Measurements from ENCODE around the gene GINM1. TPM values are rescaled to one million over a fixed set of nuclear protein-coding genes. Genes with fewer than 3 reads are reported as not detected.

GINM1 gene
- total RNA-seq, 2 donors from 2014 or later, result 46.0 to 59.4 TPM

DNA sequence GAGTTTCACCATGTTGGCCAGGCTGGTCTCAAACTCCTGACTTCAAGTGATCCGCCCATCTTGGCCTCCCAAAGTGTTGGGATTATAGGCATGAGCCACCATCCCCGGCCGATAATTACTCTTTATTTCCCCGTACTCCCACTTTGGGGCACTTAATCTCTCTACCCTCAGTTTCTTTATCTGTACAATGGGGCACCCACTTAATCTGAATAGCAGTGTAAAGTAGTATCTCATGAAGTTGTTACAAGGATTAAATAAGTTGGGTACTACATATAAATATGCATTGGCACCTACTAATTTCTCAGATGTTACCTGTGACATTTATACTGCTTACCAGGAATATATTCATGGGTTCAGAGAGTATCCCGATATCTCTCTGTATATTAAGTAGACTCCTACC is 15.2 kb downstream of the GINM1 start:
- ATAC-seq (no peak), DNase-seq (no peak)
- intact Hi-C loops (cut with DNase I), result no loop called here

DNA sequence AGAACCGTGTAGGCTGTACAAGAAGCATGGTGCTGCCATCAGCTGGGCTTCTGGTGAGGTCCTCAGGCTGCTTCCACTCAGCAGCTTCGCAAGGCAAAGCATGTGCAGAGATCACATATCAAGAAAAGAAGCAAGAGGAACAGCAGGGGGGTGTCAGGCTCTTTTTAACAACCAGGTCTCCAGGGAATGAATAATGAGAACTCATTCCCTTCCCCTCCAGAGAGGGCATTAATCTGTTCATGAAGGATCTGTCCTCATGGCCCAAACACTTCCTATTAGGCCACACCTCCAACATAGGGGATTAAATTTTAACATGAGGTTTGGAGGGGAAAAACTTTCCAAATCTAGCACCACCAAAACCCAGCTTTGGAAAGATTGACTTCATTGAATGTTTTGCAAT is 20.0 kb downstream of the GINM1 start:
- DNase-seq (no peak), ATAC-seq (no peak)
- intact Hi-C loops (cut with DNase I), result no loop called here

DNA sequence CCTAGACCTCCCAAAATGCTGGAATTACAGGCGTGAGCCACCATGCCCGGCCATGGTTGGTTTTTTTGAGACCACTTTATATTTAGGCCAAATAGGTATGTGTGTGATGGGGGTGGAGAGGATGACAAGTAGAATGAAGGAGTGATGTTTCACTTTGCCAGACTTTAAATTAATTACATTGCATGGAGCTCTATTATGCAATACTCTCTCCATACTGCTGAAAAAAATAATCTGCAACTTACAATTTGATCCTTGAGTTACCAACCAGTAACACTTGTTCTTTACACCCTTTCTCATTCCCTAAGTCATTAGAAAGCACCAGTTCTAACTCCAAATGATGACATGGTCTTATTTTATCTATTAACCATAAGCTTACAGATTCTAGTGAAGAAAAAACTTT is 26.8 kb downstream of the GINM1 start:
- intact Hi-C loops (cut with DNase I), result no loop called here
- ATAC-seq, result no peak
- DNase-seq, result no peak

DNA sequence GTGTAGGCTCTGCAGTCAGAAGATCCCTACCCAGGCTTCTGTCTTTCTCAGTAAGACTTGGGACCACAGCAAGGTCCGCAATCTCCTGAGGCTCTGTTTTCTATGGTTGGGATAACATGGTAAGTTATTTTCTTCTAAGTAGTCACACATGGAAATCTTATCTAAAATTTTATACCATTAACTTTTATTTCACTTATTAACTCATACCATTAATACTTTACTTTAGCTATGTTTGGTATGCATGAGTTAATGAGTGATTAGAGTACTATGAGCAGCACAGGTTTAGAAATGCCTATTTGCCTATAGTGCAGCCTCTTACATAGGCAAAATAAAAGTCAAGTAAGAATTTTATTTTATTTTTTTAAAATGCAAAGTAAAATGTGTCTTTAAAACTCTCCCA is 27.2 kb downstream of the GINM1 start:
- no peak for DNase-seq
- intact Hi-C loops (cut with DNase I), result no loop called here

DNA sequence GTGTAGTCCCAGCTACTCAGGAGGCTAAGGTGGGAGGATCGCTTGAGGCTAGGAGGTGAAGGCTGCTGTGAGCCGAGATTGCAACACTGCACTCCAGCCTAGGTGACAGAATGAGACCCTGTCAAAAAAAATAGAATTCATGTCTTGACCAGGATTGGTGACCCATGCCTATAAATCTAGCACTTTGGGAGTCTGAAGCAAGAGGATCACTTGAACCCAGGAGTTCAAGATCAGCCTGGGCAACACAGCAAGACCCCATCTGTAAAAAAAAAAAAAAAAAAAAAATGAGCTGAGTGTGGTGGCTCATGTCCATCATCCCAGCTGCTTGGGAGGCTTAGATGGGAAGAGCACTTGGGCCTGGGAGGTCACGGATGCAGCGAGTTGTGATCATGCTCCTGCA is 34.3 kb downstream of the GINM1 start:
- intact Hi-C loops (cut with DNase I), result no loop called here
- DNase-seq (no peak), ATAC-seq (no peak)

More for the DNA sequence above, 27.2 kb downstream of the GINM1 start:
- ATAC-seq, result no peak

DNA sequence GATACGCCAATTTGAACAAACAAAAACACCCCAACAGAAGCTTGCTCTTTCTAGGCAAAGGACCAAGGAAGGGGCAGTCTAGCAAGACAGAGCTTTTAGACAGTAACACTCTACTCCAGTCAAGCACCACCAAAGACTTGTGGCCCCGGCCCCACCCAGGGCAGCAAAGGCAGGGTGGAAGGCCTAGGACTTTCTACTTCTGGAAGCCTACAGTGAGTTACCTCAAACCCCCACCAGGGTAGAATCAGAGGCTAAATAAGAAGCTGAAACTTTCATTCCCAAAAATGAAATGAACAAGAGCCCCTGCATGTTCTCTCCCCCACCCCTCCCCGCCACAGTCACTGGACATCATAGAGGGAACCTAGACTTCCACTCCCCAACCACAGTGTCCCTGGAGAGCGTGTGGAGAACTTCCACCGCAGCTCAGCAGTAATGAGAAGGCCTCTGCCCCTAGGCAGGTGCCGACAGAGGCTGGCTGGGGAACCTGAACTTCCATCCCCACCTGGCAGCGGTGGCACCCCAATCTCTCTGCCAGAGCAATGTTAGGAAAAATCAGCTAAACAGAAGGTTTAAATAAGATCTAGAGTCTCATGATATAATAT is 42.3 kb downstream of the GINM1 start:
- ATAC-seq (no peak), DNase-seq (no peak)
- intact Hi-C loops (cut with DNase I), result no loop called here

DNA sequence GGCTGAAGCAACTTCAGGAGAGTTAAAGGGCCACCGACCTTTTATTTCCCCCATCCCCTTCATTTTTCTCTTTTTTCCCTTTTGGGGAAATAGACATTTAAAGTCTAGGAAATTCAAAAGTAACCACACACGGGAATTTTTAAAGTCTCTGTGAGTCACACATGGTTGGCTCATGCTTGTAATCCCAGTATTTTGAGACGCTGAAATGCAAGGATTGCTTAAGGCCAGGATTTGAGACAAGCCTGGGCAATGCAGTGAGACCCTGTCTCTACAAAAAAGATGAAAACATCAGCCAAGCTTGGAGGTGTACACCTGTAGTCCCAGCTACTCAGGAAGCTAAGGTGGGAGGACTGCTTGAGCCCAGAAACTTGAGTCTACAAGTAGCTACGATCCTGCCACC is 48.2 kb downstream of the GINM1 start:
- intact Hi-C loops (cut with DNase I), result no loop called here
- DNase-seq (no peak), ATAC-seq (no peak)

DNA sequence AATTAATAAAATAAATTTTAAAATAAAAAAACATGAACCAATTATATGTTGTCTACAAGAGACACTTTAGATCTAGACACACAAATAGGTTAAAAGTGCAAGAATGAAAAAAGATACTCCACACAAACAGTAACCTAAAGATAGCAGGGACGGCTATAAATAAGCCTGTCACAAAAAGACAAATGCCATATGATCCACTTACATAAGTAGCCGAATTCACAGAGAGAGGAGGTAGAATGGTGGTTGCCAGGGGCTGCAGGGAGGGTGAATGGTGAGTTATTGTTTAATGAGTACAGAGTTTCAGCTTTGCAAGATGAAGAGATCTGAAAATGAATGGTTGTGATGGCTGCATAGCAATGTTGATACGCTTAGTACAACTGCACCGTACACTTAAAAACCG is 49.6 kb downstream of the GINM1 start:
- intact Hi-C loops (cut with DNase I), result no loop called here
- no peak for ATAC-seq
- no peak for DNase-seq

DNA sequence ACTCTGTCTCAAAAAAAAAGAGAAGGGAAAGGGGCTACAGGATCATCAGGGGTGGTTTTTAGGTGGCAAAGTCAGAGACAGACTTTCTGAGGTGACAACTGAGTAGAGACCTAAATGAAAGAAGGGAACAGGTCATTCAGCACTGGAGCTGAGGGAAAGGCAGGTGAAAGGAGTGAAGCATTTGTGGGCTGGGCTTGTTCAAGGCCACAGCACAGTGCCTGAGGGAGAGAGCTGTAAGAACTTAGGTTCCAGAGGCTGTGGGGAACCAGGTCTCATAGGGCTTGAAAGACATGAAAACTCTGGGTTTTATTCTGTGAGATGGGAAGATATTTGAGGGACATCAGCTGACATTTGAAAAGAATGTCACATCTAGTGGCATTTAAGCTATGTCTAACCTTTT is 61.5 kb downstream of the GINM1 start:
- ATAC-seq (no peak), DNase-seq (no peak)
- intact Hi-C loops (cut with DNase I), result no loop called here

DNA sequence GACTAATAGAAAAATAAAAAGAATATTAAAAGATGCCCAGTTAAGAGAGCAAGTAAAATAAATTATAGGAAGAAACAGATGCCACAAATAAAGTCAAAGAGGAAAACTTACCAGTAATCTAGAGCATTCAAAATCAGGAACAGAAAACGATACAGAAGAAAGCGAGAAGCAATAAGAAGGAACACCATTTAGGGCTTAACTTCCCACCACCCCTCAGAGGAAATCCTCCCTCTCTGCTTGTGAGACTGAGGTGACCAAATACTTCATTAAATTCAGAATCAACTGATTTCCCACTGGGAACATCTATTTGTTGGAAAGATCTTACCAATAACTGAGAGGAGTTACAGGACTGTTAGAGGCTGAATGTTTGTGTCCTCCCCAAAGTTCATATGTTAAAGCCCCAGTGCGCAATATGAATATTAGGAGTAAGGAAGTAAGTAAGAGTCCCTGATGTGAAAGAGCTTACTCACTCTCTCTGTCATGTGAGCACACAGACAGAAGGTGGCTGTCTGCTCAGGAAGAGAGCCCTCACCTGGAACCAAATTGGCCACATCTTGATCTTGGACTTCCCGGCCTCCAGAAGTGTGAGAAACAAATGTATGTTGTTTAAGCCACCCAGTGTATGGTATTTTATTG is 62.8 kb downstream of the GINM1 start:
- DNase-seq, result no peak
- ATAC-seq, result no peak
- intact Hi-C loops (cut with DNase I), result no loop called here

DNA sequence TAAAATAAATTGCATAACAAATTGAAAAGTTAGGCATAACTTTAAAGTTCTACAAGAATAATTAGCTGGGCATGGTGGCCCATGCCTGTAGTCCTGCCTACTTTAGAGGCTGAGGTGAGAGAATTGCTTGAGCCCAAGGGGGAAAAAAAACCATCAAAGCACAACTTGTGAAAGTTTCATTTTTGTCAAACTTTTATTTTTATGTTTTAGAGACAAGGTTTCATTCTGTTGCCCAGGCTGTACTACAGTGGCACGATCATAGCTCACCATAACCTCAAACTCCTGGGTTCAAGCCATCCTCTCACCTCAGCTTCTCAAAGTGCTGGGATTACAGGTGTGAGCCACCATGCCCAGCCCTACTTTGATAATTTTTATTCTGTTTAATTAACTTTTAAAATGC is 68.1 kb downstream of the GINM1 start:
- no peak for DNase-seq
- ATAC-seq, result no peak
- intact Hi-C loops (cut with DNase I), result no loop called here

DNA sequence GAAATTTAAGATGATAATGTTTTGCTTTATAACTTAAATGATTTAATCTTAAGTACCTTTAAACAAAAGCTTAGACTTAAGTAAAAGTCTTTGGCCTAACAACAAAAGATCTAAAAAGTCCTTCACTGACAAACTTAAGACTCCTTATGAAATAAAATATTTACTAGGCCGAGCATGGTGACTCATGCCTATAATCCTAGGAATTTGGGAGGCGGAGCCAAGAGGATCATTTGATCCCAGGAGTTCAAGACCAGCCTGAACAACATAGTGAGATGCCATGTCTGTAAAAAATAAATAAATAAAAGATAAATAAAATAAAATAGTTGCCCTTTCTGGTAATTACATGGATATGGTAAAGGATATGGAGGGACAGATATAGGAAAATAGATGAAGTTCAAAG is 69.9 kb downstream of the GINM1 start:
- no peak for ATAC-seq
- no peak for DNase-seq
- intact Hi-C loops (cut with DNase I), result no loop called here

Other genes with a start within 250 kb of the GINM1 start
- 10 to 100 TPM; 45.6 to 56.3 TPM for gene TAB2, start 248.7 kb upstream of the GINM1 start, total RNA-seq
- under 1 TPM; 0.63 to 0.71 TPM for gene SUMO4, start 166.1 kb upstream of the GINM1 start, total RNA-seq
- gene ZC3H12D, start 81.4 kb upstream of the GINM1 start, total RNA-seq, result 1 to 10 TPM in 1 of 2 donors, under 1 TPM in 1; 0.47 to 1.6 TPM
- 10 to 100 TPM; 18.1 to 23.3 TPM for gene PPIL4, start 20.3 kb upstream of the GINM1 start, total RNA-seq
- 10 to 100 TPM; 10.5 to 12.6 TPM for gene KATNA1, start 82.3 kb downstream of the GINM1 start, total RNA-seq
- gene LATS1, start 151.7 kb downstream of the GINM1 start, total RNA-seq, result 10 to 100 TPM; 14.6 to 15.4 TPM
- 10 to 100 TPM; 22.4 to 27.7 TPM for gene NUP43, start 180.2 kb downstream of the GINM1 start, total RNA-seq
- 100 to 1,000 TPM in 1 of 2 donors, 10 to 100 TPM in 1; 92.8 to 107 TPM for gene PCMT1, start 183.4 kb downstream of the GINM1 start, total RNA-seq